HT1080 (cell line): ENCODE results near the gene PGAP3. TPM values are rescaled to one million over a fixed set of nuclear protein-coding genes. Genes with fewer than 3 reads are reported as not detected.

Experiments
- DNase-seq: peaks from one replicate; pipeline ENCODE4 v3.0.0-alpha.2; 2015; ENCODE audit warnings: low read depth
- total RNA-seq: library from RNA; depleted of rRNA; stranded (reverse); fragments of >200 nt; shearing (Covaris generic); gene quantifications from 2 replicates; pipeline ENCODE4 v1.2.3, GENCODE V29; 2014

The PGAP3 gene
- total RNA-seq, 1 experiment from 2014 or later, result 4.3 TPM

- DNase-seq, result no peak
These were observed 10.1 kb upstream of the PGAP3 start for GRCh38 chr17:39697961-39698360.

- DNase-seq, result no peak
These were observed 8.9 kb upstream of the PGAP3 start for GRCh38 chr17:39696731-39697130.

- no peak for DNase-seq
These were observed 7.2 kb upstream of the PGAP3 start for GRCh38 chr17:39695089-39695474.

GRCh38 chr17:39694593-39694992 lies 6.7 kb upstream of the PGAP3 start:
- DNase-seq, result no peak

GRCh38 chr17:39688945-39689344 lies 1.1 kb upstream of the PGAP3 start:
- no peak for DNase-seq

GRCh38 chr17:39688475-39688835 lies 598 bp upstream of the PGAP3 start:
- no peak for DNase-seq

GRCh38 chr17:39687101-39687545 lies 734 bp downstream of the PGAP3 start:
- no peak for DNase-seq

- DNase-seq, result no peak
These were observed 3.3 kb downstream of the PGAP3 start for GRCh38 chr17:39684369-39685192.

- DNase-seq, result no peak
These were observed 4.4 kb downstream of the PGAP3 start for GRCh38 chr17:39683295-39683939.

- no peak for DNase-seq
These were observed 8.2 kb downstream of the PGAP3 start for GRCh38 chr17:39679521-39680192.

- no peak for DNase-seq
These were observed 9.3 kb downstream of the PGAP3 start for GRCh38 chr17:39678340-39679116.

GRCh38 chr17:39677542-39678339 lies 10.1 kb downstream of the PGAP3 start:
- DNase-seq, result no peak

- DNase-seq, result no peak
These were observed 10.8 kb downstream of the PGAP3 start for GRCh38 chr17:39677072-39677471.

- no peak for DNase-seq
These were observed 11.5 kb downstream of the PGAP3 start for GRCh38 chr17:39676198-39676819.

GRCh38 chr17:39675390-39676082 lies 12.3 kb downstream of the PGAP3 start:
- DNase-seq, result no peak

- DNase-seq, result no peak
These were observed 13.0 kb downstream of the PGAP3 start for GRCh38 chr17:39674702-39675389.

GRCh38 chr17:39674179-39674578 lies 13.7 kb downstream of the PGAP3 start:
- DNase-seq, result no peak

- DNase-seq, result no peak
These were observed 14.3 kb downstream of the PGAP3 start for GRCh38 chr17:39673335-39674081.
